Stimulated activated CD8-positive, alpha-beta memory T cell treated with anti-CD3 and anti-CD28 coated beads, Interleukin-7, amount 100 ng/mL, for 48 hours (primary cell): Measurements from ENCODE around the gene FAM117B.
"Not testable (repeated sequence)": the region's sequence is repeated elsewhere in the genome, so short reads cannot be mapped to it uniquely, and the experiment has no call there.

Experiments used
- DNase-seq, 2 donors: peaks; one replicate each; pipeline ENCODE4 v3.0.0-alpha.2; 2020; ENCODE audit warnings: low read depth in 1 of 2; ENCODE audit errors: extremely low read depth in 1 of 2

Gene FAM117B

DNA sequence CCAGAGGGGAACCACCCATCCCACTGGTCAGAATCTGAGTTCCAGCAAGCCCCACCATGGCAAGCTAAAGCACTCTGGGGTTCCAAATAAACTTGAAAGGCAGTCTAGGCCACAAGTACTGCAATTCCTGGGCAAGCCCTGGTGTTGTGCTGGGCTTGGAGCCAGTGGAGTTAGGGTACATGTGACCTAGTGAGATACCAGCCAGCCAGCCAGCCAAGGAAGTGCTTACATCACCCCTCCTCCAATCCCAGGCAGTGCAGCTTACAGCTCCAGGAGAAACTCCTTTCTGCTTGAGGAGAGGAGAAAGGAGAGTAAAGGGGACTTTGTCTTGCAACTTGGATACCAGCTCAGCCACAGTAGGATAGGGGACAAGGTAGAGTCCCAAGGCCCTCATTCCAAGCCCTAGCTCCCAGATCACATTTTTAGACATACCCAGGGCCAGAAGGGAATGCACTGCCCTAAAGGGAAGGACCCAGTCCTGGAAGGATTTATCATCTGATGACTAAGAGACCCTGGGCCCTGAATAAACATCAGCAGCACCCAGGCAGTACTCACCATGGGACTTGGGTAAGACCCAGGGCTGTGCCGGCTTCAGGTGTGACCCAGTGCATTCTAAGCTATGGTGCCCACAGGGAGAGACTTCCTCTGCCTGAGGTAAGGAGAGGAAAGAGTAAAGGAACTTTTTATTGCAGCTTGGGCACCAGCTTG is 172.8 kb downstream of the FAM117B start:
- not testable (repeated sequence) for DNase-seq

DNA sequence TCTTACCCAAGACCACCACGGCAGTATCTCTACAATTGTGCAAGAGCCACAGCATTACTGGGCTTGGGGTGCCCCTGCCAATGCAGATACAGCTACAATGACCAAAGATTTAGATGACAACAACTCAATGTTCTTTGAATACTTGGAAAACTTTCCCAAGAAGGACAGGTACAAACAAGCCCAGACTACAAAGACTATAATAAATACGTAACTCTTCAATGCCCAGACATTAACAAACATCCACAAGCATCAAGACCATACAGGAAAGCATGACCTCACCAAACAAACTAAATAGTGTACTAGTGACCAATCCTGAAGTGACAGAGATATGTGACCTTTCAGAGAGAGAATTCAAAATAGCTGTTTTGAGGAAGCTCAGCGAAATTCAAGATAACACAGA is 174.0 kb downstream of the FAM117B start:
- DNase-seq: no peak

DNA sequence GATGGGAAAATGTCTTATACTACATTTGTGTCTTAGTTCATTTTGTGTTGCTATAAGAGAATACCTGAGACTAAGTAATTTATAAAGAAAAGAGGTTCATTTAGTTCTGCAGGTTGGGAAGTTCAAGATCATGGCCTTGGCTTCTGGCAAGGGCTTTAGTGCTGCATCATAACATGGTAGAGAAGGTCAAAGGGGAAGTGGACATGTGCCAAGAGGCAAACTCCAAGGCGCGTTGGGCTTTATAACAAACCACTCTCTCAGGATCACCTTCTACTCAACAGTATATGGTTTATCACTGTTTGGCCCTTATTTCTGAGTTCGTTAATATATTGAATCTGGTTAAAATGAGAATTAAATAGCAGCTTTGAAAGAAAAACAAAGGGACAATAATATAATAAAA is 178.6 kb downstream of the FAM117B start:
- no peak for DNase-seq

DNA sequence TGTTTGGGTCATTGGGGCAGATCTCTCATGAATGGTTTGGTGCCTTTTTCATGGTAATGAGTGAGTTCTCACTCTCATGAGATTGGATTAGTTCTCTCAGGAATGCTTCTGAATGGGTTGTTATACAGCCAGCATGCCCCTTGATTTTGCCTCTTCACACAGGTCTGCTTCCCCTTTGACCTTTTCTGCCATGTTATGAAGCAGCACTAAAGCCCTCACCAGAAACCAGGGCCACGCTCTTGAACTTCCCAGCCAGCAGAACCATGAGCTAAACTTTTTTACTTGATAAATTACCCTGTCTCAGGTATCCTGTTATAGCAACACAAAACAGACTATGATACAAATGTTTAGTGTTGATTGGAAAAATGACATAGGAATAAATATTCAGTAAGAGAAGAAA is 179.5 kb downstream of the FAM117B start:
- no peak for DNase-seq

DNA sequence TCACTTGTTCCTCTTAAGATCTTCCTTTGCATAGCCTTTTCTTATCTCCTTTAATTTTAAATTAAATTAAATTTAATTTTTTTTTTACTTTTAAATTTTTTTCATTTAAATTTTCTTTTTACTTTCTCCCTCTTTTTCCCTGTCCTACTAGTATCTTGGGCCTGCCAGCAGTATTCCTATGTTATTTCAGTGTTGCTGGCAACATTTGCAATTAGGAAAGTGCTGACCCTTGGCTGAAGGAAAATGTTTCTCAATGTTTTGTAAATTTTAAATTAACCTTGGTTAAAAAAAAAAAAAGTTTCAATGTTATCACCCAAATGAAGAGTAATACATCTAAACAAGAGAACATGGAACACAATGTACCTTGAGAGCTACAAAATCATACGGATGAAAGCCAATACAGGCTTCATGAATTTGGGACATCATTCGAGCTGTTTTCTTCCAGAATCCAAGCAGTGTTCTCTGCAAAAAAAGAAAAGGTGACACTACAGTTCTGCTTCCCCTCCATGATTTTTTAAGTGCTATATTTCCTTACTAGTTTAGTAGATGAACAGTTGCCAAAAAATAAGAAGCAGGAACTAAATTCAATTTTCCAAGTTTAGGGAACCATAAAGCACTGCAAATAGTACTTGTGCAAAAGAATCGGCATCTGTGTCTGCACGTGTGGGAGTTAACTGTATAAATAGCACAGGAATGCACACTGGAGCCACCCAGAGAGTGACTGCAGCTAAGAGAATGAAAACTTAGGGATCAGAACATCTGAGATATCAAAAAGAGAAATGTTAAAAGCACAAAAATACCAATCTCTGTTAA is 181.0 kb downstream of the FAM117B start:
- DNase-seq: no peak

DNA sequence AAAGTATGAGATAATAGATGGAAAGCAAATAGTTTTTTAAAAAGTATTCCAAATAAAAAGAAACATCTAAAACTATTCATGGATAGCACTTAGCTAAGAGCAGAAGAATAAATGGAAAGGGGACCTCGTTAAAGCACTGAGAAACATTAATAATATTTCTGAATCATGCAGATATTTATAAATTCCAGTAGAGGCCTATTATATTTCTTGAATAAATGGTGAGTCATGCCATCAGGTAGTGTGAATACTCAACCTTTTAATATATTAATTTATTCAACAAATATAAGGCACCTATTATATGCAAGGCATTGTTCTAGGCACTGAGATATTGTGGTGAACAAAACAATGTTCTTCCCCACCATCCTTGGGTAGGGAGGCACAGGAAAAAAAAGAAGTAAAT is 183.0 kb downstream of the FAM117B start:
- DNase-seq: no peak

DNA sequence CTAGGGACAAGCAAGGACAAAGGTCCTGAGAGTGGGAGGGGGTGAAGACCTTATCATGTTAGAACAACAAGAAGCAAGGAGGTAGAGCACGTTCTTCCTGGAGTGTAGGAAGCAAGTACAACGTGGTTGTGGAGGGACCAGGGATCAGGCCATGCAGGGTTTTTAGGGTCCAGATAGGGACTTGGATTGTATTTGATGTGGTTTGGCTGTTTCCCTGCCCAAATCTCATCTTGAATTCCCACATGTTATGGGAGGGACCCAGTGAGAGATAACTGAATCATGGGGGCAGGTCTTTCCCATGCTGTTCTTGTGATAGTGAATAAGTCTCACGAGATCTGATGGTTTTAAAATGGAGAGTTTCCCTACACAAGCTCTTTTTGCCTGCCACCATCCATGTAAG is 183.6 kb downstream of the FAM117B start:
- no peak for DNase-seq
